K562 (cell line): ENCODE measurements around the gene DBNL. TPM values are rescaled to one million over a fixed set of nuclear protein-coding genes. Genes with fewer than 3 reads are reported as not detected.

Experiments used
- ATF1 ChIP-seq, 2 experiments: fragments of 450-650 bp in 1 of 2; IDR thresholded peaks; 2 replicates each; pipeline ENCODE4 v1.6.1; 2016; ENCODE audit warnings: missing compliant biosample characterization in 1 of 2, missing genetic modification characterization in 1 of 2
- CXXC5 ChIP-seq: fragments of 250-450 bp; sonication (Bioruptor Pico); IDR thresholded peaks from 2 replicates; pipeline ENCODE4 v1.8.0; 2022; ENCODE audit warnings: inconsistent platforms, mild to moderate bottlenecking, moderate library complexity
- ESRRB ChIP-seq: fragments of 250-450 bp; sonication (Bioruptor Pico); IDR thresholded peaks from 2 replicates; pipeline ENCODE4 v1.5.0; 2020; ENCODE audit warnings: mild to moderate bottlenecking, moderate library complexity, borderline replicate concordance
- MAFG ChIP-seq: fragments of 450-650 bp; conservative IDR thresholded peaks from 2 replicates; pipeline ENCODE4 v1.6.1; 2016; ENCODE audit warnings: missing genetic modification characterization, missing compliant biosample characterization
- PCBP2 ChIP-seq: fragments of 200-400 bp; formaldehyde crosslinking; IDR thresholded peaks from 2 replicates; pipeline ENCODE4 v1.6.1; 2018; ENCODE audit warnings: low read length, low read depth, mild to moderate bottlenecking, moderate library complexity; ENCODE audit not compliant: poor library complexity, severe bottlenecking
- TBP ChIP-seq: optimal IDR thresholded peaks from 2 replicates; pipeline ENCODE3; 2011; ENCODE audit warnings: low read depth, low read length, improper control_type of control experiment
- ZNF124 ChIP-seq: sonication (generic); formaldehyde crosslinking; IDR thresholded peaks from 2 replicates; pipeline ENCODE4 v1.8.1; 2022; ENCODE audit warnings: missing genetic modification reagents
- ZNF184 ChIP-seq: sonication (generic); formaldehyde crosslinking; IDR thresholded peaks from 2 replicates; pipeline ENCODE4 v1.5.0; 2020; ENCODE audit warnings: missing genetic modification reagents
- ZNF239 ChIP-seq: fragments of 250-450 bp; sonication (Bioruptor Pico); IDR thresholded peaks from 2 replicates; pipeline ENCODE4 v1.4.0; 2020; ENCODE audit warnings: mild to moderate bottlenecking
- ZNF354B ChIP-seq: fragments of 250-450 bp; sonication (Bioruptor Pico); IDR thresholded peaks from 2 replicates; pipeline ENCODE4 v1.4.0; 2020
- ZNF778 ChIP-seq: fragments of 450-650 bp; formaldehyde crosslinking; IDR thresholded peaks from 2 replicates; pipeline ENCODE4 v1.4.0; 2020; ENCODE audit warnings: mild to moderate bottlenecking, moderate library complexity
- ZNF830 ChIP-seq: fragments of 250-450 bp; sonication (Bioruptor Pico); IDR thresholded peaks from 2 replicates; pipeline ENCODE4 v1.5.0; 2021; ENCODE audit warnings: mild to moderate bottlenecking
- polyA plus RNA-seq, 8 experiments: library from polyadenylated mRNA; depleted of rRNA in 4 of 8; stranded (reverse) in 5 of 8; unstranded in 3 of 8; fragments of >200 nt; fragmentation: Nextera tagmentation in 2 of 8; fragmentation: Illumina TruSeq in 1 of 8; extraction: Ambion mirVana in 2 of 8; extraction: Trizol in 1 of 8; gene quantifications; 2 replicates each; pipeline versions ENCODE4 v1.2.1 to v1.2.3, GENCODE V29; 2011 to 2014; ENCODE audit warnings: inconsistent platforms in 1 of 8, missing spikeins in 1 of 8
- total RNA-seq, 7 experiments: library from RNA; depleted of rRNA in 6 of 7; stranded (reverse); fragments of >200 nt in 6 of 7; fragmentation: Illumina TruSeq in 2 of 7; extraction: Trizol in 2 of 7; gene quantifications; 2 replicates each; pipeline versions ENCODE4 v1.2.1 to v1.2.3, GENCODE V29; 2011 to 2021; ENCODE audit warnings: low replicate concordance in 1 of 7
- TF ChIP-seq, protein P1 (sequence below): IDR thresholded peaks from 3 replicates; pipeline ENCODE4 v1.6.1; 2011; ENCODE audit warnings: borderline replicate concordance, mild to moderate bottlenecking, moderate library complexity; ENCODE audit not compliant: insufficient read length; ENCODE audit errors: extremely low read depth
- TF ChIP-seq, protein P2 (sequence below): fragments of 450-650 bp; IDR thresholded peaks from 2 replicates; pipeline ENCODE4 v1.6.1; 2017; ENCODE audit warnings: antibody characterized with exemption
- TF ChIP-seq, protein P3 (sequence below): sonication (generic); formaldehyde crosslinking; IDR thresholded peaks from 2 replicates; pipeline ENCODE4 v1.8.0; 2022; ENCODE audit warnings: mild to moderate bottlenecking, missing genetic modification reagents
- TF ChIP-seq, protein P4 (sequence below), 2 experiments: fragments of 450-650 bp in 1 of 2; sonication (generic) in 1 of 2; formaldehyde crosslinking in 1 of 2; IDR thresholded peaks in 1 of 2; conservative IDR thresholded peaks in 1 of 2; 2 replicates each; pipeline versions ENCODE4 v1.6.1 to v1.8.1; 2016 to 2023; ENCODE audit warnings: mild to moderate bottlenecking in 2 of 2, moderate library complexity in 2 of 2, inconsistent platforms in 1 of 2, missing genetic modification reagents in 1 of 2
- TF ChIP-seq, protein P5 (sequence below): sonication (generic); formaldehyde crosslinking; IDR thresholded peaks from 2 replicates; pipeline ENCODE4 v1.8.0; 2022; ENCODE audit warnings: missing genetic modification reagents, mild to moderate bottlenecking, moderate library complexity, borderline replicate concordance

Gene DBNL
- total and polyA plus RNA-seq, 9 of the 15 experiments (the other 6 are each of a cell fraction or from before 2014, with no cell fraction given), result 1.9 to 65.1 (median 38.9) TPM

DNA sequence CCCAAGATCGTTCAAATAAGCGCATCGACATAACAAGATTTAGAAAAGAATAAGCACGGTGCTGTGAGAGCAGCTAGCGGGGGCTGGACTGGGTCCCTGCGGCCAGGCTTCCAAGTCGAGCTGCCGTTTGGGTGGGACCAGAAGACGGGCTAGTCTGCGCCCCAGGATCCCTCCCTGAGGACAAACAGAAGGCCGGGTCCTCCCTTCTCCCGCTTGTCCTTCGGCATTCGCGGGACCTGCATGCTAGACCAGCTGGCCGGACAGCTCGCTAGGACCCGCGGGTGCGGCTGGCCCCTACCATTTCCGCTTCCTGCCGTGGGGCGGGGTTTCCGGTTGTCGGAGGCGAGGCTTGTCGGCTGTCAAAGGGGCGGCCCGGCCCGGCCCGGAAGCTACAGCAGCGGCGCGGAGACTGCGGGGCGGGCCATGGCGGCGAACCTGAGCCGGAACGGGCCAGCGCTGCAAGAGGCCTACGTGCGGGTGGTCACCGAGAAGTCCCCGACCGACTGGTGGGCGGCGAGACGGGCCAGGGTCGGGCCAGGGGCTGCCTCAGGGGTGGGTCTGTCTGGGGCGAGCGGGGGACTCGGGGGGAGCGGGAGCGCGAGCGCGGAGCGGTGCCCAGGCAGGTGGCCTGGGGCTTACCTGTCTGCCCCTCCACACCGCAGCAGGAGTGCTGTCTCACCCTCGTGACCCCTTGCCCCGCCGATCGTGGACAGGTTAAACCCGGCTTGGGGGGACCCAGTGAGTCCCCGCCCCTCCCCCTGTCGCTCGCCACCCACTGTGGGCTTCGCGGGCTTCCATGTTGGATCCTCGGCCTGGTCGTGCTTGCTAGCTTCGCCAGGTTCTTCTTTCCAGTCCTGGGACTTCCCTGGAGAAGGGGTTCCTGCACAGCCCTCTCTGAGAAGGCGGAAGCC is at the start of gene DBNL (continued):
- TF ChIP-seq, protein P1, sequence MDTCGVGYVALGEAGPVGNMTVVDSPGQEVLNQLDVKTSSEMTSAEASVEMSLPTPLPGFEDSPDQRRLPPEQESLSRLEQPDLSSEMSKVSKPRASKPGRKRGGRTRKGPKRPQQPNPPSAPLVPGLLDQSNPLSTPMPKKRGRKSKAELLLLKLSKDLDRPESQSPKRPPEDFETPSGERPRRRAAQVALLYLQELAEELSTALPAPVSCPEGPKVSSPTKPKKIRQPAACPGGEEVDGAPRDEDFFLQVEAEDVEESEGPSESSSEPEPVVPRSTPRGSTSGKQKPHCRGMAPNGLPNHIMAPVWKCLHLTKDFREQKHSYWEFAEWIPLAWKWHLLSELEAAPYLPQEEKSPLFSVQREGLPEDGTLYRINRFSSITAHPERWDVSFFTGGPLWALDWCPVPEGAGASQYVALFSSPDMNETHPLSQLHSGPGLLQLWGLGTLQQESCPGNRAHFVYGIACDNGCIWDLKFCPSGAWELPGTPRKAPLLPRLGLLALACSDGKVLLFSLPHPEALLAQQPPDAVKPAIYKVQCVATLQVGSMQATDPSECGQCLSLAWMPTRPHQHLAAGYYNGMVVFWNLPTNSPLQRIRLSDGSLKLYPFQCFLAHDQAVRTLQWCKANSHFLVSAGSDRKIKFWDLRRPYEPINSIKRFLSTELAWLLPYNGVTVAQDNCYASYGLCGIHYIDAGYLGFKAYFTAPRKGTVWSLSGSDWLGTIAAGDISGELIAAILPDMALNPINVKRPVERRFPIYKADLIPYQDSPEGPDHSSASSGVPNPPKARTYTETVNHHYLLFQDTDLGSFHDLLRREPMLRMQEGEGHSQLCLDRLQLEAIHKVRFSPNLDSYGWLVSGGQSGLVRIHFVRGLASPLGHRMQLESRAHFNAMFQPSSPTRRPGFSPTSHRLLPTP, result no peak
- TF ChIP-seq ZNF354B (no peak), ATF1 (CRISPR knock-in tag; IDR thresholded peaks at IDR 0.05) (no peak), ATF1 (tag; IDR thresholded peaks at IDR 0.05) (peak; percentile 37), ESRRB (no peak), ZNF184 (CRISPR knock-in tag) (no peak), ZNF778 (CRISPR knock-in tag) (no peak), ZNF124 (no peak), TBP (peak; percentile 60), CXXC5 (CRISPR knock-in tag) (peak; percentile 64), ZNF239 (no peak), MAFG (tag) (no peak), PCBP2 (no peak), ZNF830 (CRISPR knock-in tag) (no peak)
- TF ChIP-seq, protein P2, sequence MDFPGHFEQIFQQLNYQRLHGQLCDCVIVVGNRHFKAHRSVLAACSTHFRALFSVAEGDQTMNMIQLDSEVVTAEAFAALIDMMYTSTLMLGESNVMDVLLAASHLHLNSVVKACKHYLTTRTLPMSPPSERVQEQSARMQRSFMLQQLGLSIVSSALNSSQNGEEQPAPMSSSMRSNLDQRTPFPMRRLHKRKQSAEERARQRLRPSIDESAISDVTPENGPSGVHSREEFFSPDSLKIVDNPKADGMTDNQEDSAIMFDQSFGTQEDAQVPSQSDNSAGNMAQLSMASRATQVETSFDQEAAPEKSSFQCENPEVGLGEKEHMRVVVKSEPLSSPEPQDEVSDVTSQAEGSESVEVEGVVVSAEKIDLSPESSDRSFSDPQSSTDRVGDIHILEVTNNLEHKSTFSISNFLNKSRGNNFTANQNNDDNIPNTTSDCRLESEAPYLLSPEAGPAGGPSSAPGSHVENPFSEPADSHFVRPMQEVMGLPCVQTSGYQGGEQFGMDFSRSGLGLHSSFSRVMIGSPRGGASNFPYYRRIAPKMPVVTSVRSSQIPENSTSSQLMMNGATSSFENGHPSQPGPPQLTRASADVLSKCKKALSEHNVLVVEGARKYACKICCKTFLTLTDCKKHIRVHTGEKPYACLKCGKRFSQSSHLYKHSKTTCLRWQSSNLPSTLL, result no peak
- TF ChIP-seq, protein P3, sequence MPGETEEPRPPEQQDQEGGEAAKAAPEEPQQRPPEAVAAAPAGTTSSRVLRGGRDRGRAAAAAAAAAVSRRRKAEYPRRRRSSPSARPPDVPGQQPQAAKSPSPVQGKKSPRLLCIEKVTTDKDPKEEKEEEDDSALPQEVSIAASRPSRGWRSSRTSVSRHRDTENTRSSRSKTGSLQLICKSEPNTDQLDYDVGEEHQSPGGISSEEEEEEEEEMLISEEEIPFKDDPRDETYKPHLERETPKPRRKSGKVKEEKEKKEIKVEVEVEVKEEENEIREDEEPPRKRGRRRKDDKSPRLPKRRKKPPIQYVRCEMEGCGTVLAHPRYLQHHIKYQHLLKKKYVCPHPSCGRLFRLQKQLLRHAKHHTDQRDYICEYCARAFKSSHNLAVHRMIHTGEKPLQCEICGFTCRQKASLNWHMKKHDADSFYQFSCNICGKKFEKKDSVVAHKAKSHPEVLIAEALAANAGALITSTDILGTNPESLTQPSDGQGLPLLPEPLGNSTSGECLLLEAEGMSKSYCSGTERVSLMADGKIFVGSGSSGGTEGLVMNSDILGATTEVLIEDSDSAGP (CRISPR knock-in tag), result 0 out of 2 replicates have a peak, but pooled peaks have one; percentile 14
- TF ChIP-seq, protein P4, sequence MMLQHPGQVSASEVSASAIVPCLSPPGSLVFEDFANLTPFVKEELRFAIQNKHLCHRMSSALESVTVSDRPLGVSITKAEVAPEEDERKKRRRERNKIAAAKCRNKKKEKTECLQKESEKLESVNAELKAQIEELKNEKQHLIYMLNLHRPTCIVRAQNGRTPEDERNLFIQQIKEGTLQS (IDR thresholded peaks at IDR 0.05), result no peak
- TF ChIP-seq, protein P4 (CRISPR knock-in tag; conservative IDR thresholded peaks at IDR 0.05), result no peak
- TF ChIP-seq, protein P5, sequence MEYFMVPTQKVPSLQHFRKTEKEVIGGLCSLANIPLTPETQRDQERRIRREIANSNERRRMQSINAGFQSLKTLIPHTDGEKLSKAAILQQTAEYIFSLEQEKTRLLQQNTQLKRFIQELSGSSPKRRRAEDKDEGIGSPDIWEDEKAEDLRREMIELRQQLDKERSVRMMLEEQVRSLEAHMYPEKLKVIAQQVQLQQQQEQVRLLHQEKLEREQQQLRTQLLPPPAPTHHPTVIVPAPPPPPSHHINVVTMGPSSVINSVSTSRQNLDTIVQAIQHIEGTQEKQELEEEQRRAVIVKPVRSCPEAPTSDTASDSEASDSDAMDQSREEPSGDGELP (CRISPR knock-in tag), result peak; percentile 100
